ENCODE data around the gene RTF2.
"Not testable (repeated sequence)": the region's sequence is repeated elsewhere in the genome, so short reads cannot be mapped to it uniquely, and the experiment has no call there.

The RTF2 gene

DNA sequence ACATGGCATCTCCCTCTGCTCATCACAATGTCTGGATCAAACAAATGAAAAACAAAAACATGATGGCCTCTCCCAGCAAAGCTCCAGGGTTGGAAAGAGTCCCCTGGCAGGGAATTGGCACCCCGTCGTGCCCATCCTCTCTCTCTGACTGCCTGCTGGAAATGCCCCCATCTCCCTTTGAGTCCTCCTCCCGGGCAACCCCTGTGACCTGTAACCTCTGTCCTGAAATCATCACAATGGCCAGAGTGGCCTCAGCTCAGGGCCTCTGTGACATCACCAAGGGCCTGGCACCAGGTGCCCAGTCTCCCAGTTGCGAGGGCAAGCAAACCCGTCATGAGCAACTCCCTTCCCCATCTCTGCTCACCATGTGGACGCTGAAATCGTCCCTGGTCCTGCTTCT is 56.0 kb downstream of the RTF2 start, which contains the start of gene FAM209A:
TSS of gene FAM209A (plus strand) at position 301 of the 400 bp plus-strand sequence. CDS start at position 366, 65 bp downstream.
- not testable (repeated sequence) for H3K4me3 ChIP-seq (ENCODE audit: insufficient read depth, low read depth, low read length, poor library complexity, severe bottlenecking); H3K4me1 ChIP-seq (ENCODE audit: control insufficient read depth, insufficient read depth, low read length, poor library complexity, severe bottlenecking); H3K27me3 ChIP-seq (replicated peaks; ENCODE audit: control insufficient read depth, insufficient read depth, low read length, poor library complexity, severe bottlenecking); H3K27ac ChIP-seq (ENCODE audit: insufficient read depth, low read length, poor library complexity, severe bottlenecking); DNase-seq
- Histone ChIP-seq H3K36me3 (ENCODE audit: control insufficient read depth, insufficient read depth, low read length) (peaks cover 12% of the 10 kb centered on the region), H3K9me3 (ENCODE audit: control insufficient read depth, low read length) (peaks cover 12% of the 10 kb centered on the region)

DNA sequence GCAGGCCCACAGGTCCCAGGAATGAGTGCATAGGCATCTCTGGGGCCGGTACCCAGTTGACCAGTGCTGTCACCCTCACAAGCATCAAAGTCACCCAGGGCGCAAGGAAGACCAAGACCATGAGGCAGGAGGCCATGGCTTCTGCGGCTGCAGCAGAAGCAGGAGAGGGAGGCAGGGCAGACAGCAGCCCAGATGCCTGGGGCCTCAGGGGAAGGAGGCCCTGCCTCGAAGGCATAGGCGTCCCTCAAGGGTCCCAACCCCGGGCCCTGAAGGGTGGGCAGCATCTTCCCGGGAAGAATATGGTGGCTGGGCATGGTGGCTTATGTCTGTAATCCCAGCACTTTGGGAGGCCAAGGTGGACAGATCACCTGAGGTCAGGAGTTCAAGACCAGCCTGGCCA is 59.1 kb downstream of the RTF2 start:
- Histone ChIP-seq H3K36me3 (ENCODE audit: control insufficient read depth, insufficient read depth, low read length) (no peaks in the 10 kb centered on the region), H3K27me3 (replicated peaks; ENCODE audit: control insufficient read depth, insufficient read depth, low read length, poor library complexity, severe bottlenecking) (no peaks in the 10 kb centered on the region), H3K4me3 (ENCODE audit: insufficient read depth, low read depth, low read length, poor library complexity, severe bottlenecking) (no peak overlapping the region), H3K4me1 (ENCODE audit: control insufficient read depth, insufficient read depth, low read length, poor library complexity, severe bottlenecking) (peaks cover 1% of the 10 kb centered on the region), H3K9me3 (ENCODE audit: control insufficient read depth, low read length) (no peaks in the 10 kb centered on the region), H3K27ac (ENCODE audit: insufficient read depth, low read length, poor library complexity, severe bottlenecking) (no peak overlapping the region)
- DNase-seq = no peak

DNA sequence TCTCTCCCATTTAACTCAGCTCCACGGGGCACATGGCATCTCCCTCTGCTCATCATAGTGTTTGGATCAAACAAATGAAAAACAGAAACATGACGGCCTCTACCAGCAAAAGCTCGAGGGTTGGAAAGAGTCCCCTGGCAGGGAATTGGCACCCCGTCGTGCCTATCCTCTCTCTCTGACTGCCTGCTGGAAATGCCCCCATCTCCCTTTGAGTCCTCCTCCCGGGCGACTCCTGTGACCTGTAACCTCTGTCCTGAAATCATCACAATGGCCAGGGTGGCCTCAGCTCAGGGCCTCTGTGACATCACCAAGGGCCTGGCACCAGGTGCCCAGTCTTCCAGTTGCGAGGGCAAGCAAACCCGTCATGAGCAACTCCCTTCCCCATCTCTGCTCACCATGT is 64.5 kb downstream of the RTF2 start, which contains the start of gene FAM209B:
TSS of gene FAM209B (plus strand) at position 301 of the 400 bp plus-strand sequence. CDS start at position 397, 96 bp downstream.
- not testable (repeated sequence) for H3K27ac ChIP-seq (ENCODE audit: insufficient read depth, low read length, poor library complexity, severe bottlenecking); H3K4me3 ChIP-seq (ENCODE audit: insufficient read depth, low read depth, low read length, poor library complexity, severe bottlenecking); DNase-seq; H3K4me1 ChIP-seq (ENCODE audit: control insufficient read depth, insufficient read depth, low read length, poor library complexity, severe bottlenecking); H3K9me3 ChIP-seq (ENCODE audit: control insufficient read depth, low read length); H3K36me3 ChIP-seq (ENCODE audit: control insufficient read depth, insufficient read depth, low read length); H3K27me3 ChIP-seq (replicated peaks; ENCODE audit: control insufficient read depth, insufficient read depth, low read length, poor library complexity, severe bottlenecking)

DNA sequence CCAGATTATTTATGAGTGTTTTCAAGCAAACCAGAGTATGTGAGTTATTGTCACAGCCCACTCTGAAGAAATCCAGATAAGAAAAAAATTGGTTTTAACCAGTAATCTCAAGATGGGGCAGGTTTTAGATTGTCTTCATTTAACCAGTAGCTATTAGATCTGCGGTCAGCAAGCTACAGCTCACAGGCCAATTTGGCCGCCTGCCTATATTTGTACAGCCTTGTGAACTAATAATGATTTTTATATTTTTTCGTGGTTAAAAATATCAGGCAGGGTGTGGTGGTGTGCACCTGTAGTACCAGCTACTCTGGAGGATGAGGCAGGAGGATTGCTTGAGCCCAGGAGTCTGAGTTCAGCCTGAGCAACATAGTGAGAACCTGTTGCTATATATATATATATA is 69.6 kb downstream of the RTF2 start:
- Histone ChIP-seq H3K4me1 (ENCODE audit: control insufficient read depth, insufficient read depth, low read length, poor library complexity, severe bottlenecking) (no peaks in the 10 kb centered on the region), H3K27ac (ENCODE audit: insufficient read depth, low read length, poor library complexity, severe bottlenecking) (no peak overlapping the region), H3K36me3 (ENCODE audit: control insufficient read depth, insufficient read depth, low read length) (no peaks in the 10 kb centered on the region), H3K27me3 (replicated peaks; ENCODE audit: control insufficient read depth, insufficient read depth, low read length, poor library complexity, severe bottlenecking) (no peaks in the 10 kb centered on the region), H3K9me3 (ENCODE audit: control insufficient read depth, low read length) (no peaks in the 10 kb centered on the region), H3K4me3 (ENCODE audit: insufficient read depth, low read depth, low read length, poor library complexity, severe bottlenecking) (no peak overlapping the region)
- DNase-seq = no peak

DNA sequence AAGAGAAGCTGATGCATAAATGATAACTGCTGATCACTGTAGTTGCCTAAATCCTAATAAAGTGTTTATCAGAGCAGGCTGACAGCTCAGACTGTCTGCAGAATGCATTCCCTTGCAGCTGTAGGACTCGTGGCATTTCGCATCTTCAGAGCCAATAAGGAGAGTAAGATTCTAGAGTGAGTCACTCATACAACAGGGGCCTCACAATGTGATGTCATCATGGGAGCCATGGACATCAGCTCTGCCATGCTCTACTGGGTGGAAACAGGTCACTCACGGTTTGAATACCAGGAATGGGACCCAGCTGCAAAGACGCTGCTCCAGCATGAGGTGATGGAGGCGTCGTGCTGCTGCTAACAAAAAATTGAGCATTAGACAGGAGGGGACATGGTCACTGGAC is 72.0 kb downstream of the RTF2 start:
- H3K4me3 ChIP-seq (ENCODE audit: insufficient read depth, low read depth, low read length, poor library complexity, severe bottlenecking) = no peak overlapping the region
- no peaks in the 10 kb centered on the region for H3K36me3 ChIP-seq (ENCODE audit: control insufficient read depth, insufficient read depth, low read length)
- H3K27me3 ChIP-seq (replicated peaks; ENCODE audit: control insufficient read depth, insufficient read depth, low read length, poor library complexity, severe bottlenecking) = no peaks in the 10 kb centered on the region
- no peak for DNase-seq
- H3K27ac ChIP-seq (ENCODE audit: insufficient read depth, low read length, poor library complexity, severe bottlenecking) = no peak overlapping the region
- H3K4me1 ChIP-seq (ENCODE audit: control insufficient read depth, insufficient read depth, low read length, poor library complexity, severe bottlenecking) = no peaks in the 10 kb centered on the region
- H3K9me3 ChIP-seq (ENCODE audit: control insufficient read depth, low read length) = no peaks in the 10 kb centered on the region

DNA sequence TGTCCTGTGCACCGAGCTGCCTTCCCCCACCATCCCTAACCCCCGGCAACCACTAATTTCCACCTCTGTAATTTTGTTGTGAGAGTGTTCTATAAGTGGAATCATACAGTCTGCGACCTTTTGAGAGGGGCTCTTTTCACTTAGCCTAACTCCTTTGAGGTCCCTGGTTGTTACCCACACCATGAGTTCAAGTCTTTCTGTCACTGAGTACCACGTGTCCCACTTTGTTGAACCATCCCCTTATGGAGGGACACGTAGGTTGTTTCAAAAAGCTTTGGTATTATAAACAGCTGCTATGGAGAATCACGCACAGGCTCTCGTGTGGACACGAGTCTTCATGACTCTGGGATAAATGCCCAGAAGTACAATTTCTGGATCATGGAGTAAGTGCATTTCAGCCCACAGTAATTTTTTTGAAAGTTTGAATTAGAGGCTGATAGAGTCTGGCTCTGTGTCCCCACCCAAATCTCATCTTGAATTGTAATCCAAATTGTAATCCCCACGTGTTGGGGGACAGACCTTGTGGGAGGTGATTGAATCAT is 74.1 kb downstream of the RTF2 start:
- Histone ChIP-seq H3K27me3 (replicated peaks; ENCODE audit: control insufficient read depth, insufficient read depth, low read length, poor library complexity, severe bottlenecking) (no peaks in the 10 kb centered on the region), H3K4me1 (ENCODE audit: control insufficient read depth, insufficient read depth, low read length, poor library complexity, severe bottlenecking) (no peaks in the 10 kb centered on the region), H3K9me3 (ENCODE audit: control insufficient read depth, low read length) (no peaks in the 10 kb centered on the region), H3K36me3 (ENCODE audit: control insufficient read depth, insufficient read depth, low read length) (no peaks in the 10 kb centered on the region), H3K4me3 (ENCODE audit: insufficient read depth, low read depth, low read length, poor library complexity, severe bottlenecking) (no peak overlapping the region), H3K27ac (ENCODE audit: insufficient read depth, low read length, poor library complexity, severe bottlenecking) (no peak overlapping the region)
- no peak for DNase-seq

DNA sequence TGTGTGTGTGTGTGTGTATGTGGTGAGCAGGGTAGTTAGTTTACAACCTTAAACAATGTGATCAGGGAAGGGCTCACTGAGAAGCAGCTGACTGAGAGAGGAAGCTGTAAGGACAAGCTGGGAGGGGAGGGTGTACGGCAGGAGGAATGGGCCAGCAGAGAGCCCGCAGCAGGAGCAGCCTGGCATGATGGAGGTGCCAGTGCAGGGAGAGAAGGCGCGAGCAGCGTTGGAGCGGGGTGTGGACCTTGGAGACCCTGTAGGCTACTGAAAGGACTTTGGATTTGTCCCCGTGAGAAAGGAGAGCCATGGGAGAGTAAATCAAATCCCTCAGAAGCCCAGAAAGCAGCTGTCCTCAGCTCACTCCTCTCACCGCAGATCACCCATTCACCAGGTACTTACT is 83.1 kb downstream of the RTF2 start:
- no peak overlapping the region for H3K4me3 ChIP-seq (ENCODE audit: insufficient read depth, low read depth, low read length, poor library complexity, severe bottlenecking)
- H3K9me3 ChIP-seq (ENCODE audit: control insufficient read depth, low read length) = no peaks in the 10 kb centered on the region

DNA sequence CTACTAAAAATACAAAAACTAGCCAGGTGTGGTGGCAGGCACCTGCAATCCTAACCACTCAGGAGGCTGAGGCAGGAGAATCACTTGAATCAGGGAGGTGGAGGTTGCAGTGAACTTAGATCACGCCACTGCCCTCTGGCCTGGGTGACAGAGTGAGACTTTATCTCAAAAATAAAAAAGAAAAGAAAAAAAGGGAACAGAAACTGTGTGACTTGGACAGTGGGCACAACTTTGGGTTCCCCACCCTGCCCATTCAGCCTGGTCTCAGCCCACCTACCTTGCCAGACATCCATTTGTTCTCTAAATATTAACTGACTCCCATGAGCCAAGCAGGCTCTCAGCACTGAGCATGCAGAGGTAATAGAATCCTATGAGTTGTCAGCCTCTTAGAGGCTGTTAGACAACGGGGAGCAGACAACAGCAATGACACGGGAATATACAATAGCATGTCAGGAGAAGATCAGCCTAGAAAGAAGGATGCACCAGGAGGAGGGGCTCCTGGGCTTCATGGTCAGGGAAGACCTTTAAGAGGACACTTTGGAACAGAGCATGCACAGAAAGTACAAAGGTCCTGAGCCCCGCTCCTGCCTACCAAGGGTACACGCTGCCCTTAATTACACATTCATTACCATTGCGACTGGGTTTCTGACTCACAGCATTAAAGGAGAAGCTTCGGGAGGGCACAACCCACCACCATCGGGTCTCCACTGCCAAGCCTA is 84.6 kb downstream of the RTF2 start:
- H3K27ac ChIP-seq (ENCODE audit: insufficient read depth, low read length, poor library complexity, severe bottlenecking) = no peak overlapping the region
- H3K4me3 ChIP-seq (ENCODE audit: insufficient read depth, low read depth, low read length, poor library complexity, severe bottlenecking) = no peak overlapping the region
- no peaks in the 10 kb centered on the region for H3K4me1 ChIP-seq (ENCODE audit: control insufficient read depth, insufficient read depth, low read length, poor library complexity, severe bottlenecking)
- no peak for DNase-seq
- no peaks in the 10 kb centered on the region for H3K36me3 ChIP-seq (ENCODE audit: control insufficient read depth, insufficient read depth, low read length)
- H3K9me3 ChIP-seq (ENCODE audit: control insufficient read depth, low read length) = no peaks in the 10 kb centered on the region
- no peaks in the 10 kb centered on the region for H3K27me3 ChIP-seq (replicated peaks; ENCODE audit: control insufficient read depth, insufficient read depth, low read length, poor library complexity, severe bottlenecking)

More for the DNA sequence above, 83.1 kb downstream of the RTF2 start:
- no peak for DNase-seq
- Histone ChIP-seq H3K27me3 (replicated peaks; ENCODE audit: control insufficient read depth, insufficient read depth, low read length, poor library complexity, severe bottlenecking) (no peaks in the 10 kb centered on the region), H3K4me1 (ENCODE audit: control insufficient read depth, insufficient read depth, low read length, poor library complexity, severe bottlenecking) (no peaks in the 10 kb centered on the region), H3K27ac (ENCODE audit: insufficient read depth, low read length, poor library complexity, severe bottlenecking) (no peak overlapping the region), H3K36me3 (ENCODE audit: control insufficient read depth, insufficient read depth, low read length) (no peaks in the 10 kb centered on the region)

DNA sequence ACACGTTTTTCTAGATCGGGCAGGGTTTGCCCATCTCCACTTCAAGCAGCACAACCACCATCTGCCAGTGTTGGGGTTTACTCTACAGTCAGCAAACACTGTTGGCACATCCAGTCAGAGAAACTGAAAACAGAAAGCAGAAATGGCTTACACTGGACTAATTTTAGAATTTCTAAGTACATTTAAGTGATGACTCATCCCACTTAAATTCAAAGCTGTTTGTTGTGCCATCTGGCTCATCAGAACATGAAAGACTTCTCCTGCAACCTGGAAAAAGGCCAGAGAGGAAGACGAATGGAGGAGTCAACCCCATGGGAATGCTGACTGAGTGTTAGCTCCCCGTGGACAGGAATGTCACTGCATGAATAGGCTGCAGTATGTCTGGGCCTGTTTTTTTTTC is 86.4 kb downstream of the RTF2 start:
- H3K4me3 ChIP-seq (ENCODE audit: insufficient read depth, low read depth, low read length, poor library complexity, severe bottlenecking) = no peak overlapping the region
- no peaks in the 10 kb centered on the region for H3K9me3 ChIP-seq (ENCODE audit: control insufficient read depth, low read length)
- no peaks in the 10 kb centered on the region for H3K4me1 ChIP-seq (ENCODE audit: control insufficient read depth, insufficient read depth, low read length, poor library complexity, severe bottlenecking)
- DNase-seq = no peak
- no peak overlapping the region for H3K27ac ChIP-seq (ENCODE audit: insufficient read depth, low read length, poor library complexity, severe bottlenecking)
- no peaks in the 10 kb centered on the region for H3K27me3 ChIP-seq (replicated peaks; ENCODE audit: control insufficient read depth, insufficient read depth, low read length, poor library complexity, severe bottlenecking)
- no peaks in the 10 kb centered on the region for H3K36me3 ChIP-seq (ENCODE audit: control insufficient read depth, insufficient read depth, low read length)

DNA sequence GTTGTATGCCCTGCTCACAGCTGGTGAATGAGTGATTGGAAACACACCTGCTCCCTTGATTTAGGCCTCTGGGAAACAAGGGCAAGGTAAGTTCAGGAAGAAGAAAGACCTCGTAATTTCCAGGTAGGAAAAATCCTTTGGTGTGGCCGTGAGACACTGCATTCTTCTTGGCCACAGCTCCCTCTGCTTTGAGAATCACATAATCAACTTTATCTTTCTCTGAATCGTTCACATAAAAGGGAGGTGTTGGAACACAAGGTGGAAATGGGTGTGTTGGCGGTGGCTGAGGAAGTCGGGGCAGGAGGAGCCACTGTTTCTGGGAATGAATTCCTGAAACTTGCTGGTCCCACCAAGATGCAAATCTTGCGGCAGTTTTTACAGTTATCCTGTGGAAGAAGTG is 90.5 kb downstream of the RTF2 start:
- no peak for DNase-seq
- Histone ChIP-seq H3K4me1 (ENCODE audit: control insufficient read depth, insufficient read depth, low read length, poor library complexity, severe bottlenecking) (no peaks in the 10 kb centered on the region), H3K9me3 (ENCODE audit: control insufficient read depth, low read length) (no peaks in the 10 kb centered on the region), H3K36me3 (ENCODE audit: control insufficient read depth, insufficient read depth, low read length) (no peaks in the 10 kb centered on the region), H3K27ac (ENCODE audit: insufficient read depth, low read length, poor library complexity, severe bottlenecking) (no peak overlapping the region), H3K4me3 (ENCODE audit: insufficient read depth, low read depth, low read length, poor library complexity, severe bottlenecking) (no peak overlapping the region), H3K27me3 (replicated peaks; ENCODE audit: control insufficient read depth, insufficient read depth, low read length, poor library complexity, severe bottlenecking) (no peaks in the 10 kb centered on the region)

Measured in effector memory CD4-positive, alpha-beta T cell (primary cell).